OCI-LY7 (cell line): Measurements from ENCODE around the gene DCTN5.

ENCODE experiments used
- EZH2phosphoT487 ChIP-seq: fragments of 200-600 bp; sonication (generic); IDR thresholded peaks from 2 replicates; pipeline ENCODE4 v1.6.1; 2018; ENCODE audit warnings: low read depth, borderline replicate concordance, mild to moderate bottlenecking, mixed run types, antibody characterized with exemption, low read length, moderate library complexity, mixed read lengths
- TF ChIP-seq, protein P1 (sequence below): fragments of 200-600 bp; sonication (generic); conservative IDR thresholded peaks from 2 replicates; pipeline ENCODE4 v1.5.1; 2014; ENCODE audit warnings: mild to moderate bottlenecking, antibody characterized with exemption, low read length, moderate library complexity, mixed read lengths

DNA sequence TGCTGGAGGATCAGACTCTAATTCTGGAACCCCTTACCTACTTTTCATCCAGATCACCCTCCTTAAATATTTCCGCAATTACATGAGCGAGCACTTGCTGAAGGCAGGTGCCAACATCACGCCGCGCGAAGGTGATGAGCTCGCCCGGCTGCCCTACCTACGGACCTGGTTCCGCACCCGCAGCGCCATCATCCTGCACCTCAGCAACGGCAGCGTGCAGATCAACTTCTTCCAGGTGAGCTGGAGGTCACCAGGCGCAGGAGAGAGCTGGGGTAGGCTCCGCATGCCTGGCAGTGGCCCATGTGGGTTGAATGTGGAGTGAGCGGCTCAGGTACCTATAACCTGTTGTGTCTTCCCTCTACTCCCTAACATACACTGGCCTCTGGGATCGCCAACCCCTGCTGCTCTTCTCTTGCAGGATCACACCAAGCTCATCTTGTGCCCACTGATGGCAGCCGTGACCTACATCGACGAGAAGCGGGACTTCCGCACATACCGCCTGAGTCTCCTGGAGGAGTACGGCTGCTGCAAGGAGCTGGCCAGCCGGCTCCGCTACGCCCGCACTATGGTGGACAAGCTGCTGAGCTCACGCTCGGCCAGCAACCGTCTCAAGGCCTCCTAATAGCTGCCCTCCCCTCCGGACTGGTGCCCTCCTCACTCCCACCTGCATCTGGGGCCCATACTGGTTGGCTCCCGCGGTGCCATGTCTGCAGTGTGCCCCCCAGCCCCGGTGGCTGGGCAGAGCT, 48.3 kb downstream of the DCTN5 start:
- TF ChIP-seq, protein P1, sequence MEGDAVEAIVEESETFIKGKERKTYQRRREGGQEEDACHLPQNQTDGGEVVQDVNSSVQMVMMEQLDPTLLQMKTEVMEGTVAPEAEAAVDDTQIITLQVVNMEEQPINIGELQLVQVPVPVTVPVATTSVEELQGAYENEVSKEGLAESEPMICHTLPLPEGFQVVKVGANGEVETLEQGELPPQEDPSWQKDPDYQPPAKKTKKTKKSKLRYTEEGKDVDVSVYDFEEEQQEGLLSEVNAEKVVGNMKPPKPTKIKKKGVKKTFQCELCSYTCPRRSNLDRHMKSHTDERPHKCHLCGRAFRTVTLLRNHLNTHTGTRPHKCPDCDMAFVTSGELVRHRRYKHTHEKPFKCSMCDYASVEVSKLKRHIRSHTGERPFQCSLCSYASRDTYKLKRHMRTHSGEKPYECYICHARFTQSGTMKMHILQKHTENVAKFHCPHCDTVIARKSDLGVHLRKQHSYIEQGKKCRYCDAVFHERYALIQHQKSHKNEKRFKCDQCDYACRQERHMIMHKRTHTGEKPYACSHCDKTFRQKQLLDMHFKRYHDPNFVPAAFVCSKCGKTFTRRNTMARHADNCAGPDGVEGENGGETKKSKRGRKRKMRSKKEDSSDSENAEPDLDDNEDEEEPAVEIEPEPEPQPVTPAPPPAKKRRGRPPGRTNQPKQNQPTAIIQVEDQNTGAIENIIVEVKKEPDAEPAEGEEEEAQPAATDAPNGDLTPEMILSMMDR: no peak
- no peak for TF ChIP-seq EZH2phosphoT487
